ENCODE results near the gene ME3.

- no peak for TF ChIP-seq EZH2 (IDR thresholded peaks at IDR 0.05; ENCODE audit: insufficient read depth, poor library complexity, severe bottlenecking)
- no peak for TF ChIP-seq EZH2phosphoT487 (IDR thresholded peaks at IDR 0.05; ENCODE audit: insufficient read depth, low read depth)
Observed at GRCh38 chr11:86620891-86621521, 51.4 kb downstream of the ME3 start.

Data from GM23248 (cell line).